HEK293 (cell line): Measurements from ENCODE around the gene ANXA1.

Source experiments
- MZF1 ChIP-seq: fragments of 450-650 bp; formaldehyde crosslinking; IDR thresholded peaks from 2 replicates; pipeline ENCODE4 v1.5.1; 2017; ENCODE audit warnings: missing biosample characterization, missing genetic modification characterization, borderline replicate concordance
- REPIN1 ChIP-seq: fragments of 450-650 bp; formaldehyde crosslinking; IDR thresholded peaks from 2 replicates; pipeline ENCODE4 v1.5.1; 2017; ENCODE audit warnings: missing biosample characterization, missing genetic modification characterization, low read depth
- ZBTB1 ChIP-seq: fragments of 450-650 bp; formaldehyde crosslinking; IDR thresholded peaks from 2 replicates; pipeline ENCODE4 v1.5.1; 2016; ENCODE audit warnings: missing biosample characterization, missing genetic modification characterization
- ZBTB8A ChIP-seq: fragments of 450-650 bp; formaldehyde crosslinking; IDR thresholded peaks from 2 replicates; pipeline ENCODE4 v1.5.1; 2016; ENCODE audit warnings: missing biosample characterization, missing genetic modification characterization
- ZNF561 ChIP-seq: fragments of 450-650 bp; IDR thresholded peaks from 2 replicates; pipeline ENCODE4 v1.5.1; 2018; ENCODE audit warnings: missing biosample characterization, missing genetic modification characterization, borderline replicate concordance
- ZNF600 ChIP-seq: fragments of 450-650 bp; formaldehyde crosslinking; IDR thresholded peaks from 2 replicates; pipeline ENCODE4 v1.5.1; 2016; ENCODE audit warnings: missing biosample characterization, missing genetic modification characterization
- ZNF701 ChIP-seq: fragments of 450-650 bp; formaldehyde crosslinking; IDR thresholded peaks from 2 replicates; pipeline ENCODE4 v1.5.1; 2016; ENCODE audit warnings: missing biosample characterization, missing genetic modification characterization
- TF ChIP-seq, protein P1 (sequence below): fragments of 450-650 bp; formaldehyde crosslinking; IDR thresholded peaks from 2 replicates; pipeline ENCODE4 v1.5.1; 2016; ENCODE audit warnings: missing biosample characterization, missing genetic modification characterization
- TF ChIP-seq, protein P2 (sequence below): fragments of 450-650 bp; formaldehyde crosslinking; IDR thresholded peaks from 2 replicates; pipeline ENCODE4 v1.5.1; 2016; ENCODE audit warnings: missing biosample characterization, missing genetic modification characterization
- TF ChIP-seq, protein P3 (sequence below): sonication (generic); formaldehyde crosslinking; IDR thresholded peaks from 2 replicates; pipeline ENCODE4 v1.8.1; 2022; ENCODE audit warnings: mild to moderate bottlenecking, moderate library complexity, missing genetic modification reagents
- TF ChIP-seq, protein P4 (sequence below): fragments of 450-650 bp; formaldehyde crosslinking; IDR thresholded peaks from 2 replicates; pipeline ENCODE4 v1.5.1; 2016; ENCODE audit warnings: missing biosample characterization, missing genetic modification characterization

DNA sequence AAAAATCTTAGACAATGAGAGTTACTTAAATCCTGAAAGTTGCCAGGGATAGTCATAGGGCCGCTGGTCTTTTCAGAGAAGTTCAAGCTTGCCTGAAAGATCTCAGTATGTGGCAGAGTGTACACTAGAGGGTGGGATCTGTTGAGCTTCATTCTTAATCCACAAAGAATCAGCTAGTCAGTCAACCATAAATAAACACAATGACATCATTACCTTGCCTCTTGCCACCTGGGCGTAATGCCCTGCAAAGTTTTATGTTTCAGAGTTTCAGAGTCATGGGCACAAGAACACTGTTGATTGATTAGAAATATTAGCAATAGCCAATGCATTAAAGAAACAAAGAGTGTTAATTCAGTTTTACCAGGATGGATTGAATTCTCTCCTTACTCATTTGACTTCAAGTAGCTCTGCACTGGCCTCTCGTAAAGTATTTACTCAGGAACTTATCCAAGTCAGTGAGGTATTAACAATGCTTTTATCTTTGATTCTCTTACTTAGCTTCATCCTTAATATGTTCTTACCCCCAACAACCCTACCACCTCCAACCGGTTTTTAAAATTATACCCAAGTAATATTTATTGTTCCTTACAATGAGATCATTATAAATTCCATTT, 14.3 kb upstream of the ANXA1 start:
- TF ChIP-seq, protein P1, sequence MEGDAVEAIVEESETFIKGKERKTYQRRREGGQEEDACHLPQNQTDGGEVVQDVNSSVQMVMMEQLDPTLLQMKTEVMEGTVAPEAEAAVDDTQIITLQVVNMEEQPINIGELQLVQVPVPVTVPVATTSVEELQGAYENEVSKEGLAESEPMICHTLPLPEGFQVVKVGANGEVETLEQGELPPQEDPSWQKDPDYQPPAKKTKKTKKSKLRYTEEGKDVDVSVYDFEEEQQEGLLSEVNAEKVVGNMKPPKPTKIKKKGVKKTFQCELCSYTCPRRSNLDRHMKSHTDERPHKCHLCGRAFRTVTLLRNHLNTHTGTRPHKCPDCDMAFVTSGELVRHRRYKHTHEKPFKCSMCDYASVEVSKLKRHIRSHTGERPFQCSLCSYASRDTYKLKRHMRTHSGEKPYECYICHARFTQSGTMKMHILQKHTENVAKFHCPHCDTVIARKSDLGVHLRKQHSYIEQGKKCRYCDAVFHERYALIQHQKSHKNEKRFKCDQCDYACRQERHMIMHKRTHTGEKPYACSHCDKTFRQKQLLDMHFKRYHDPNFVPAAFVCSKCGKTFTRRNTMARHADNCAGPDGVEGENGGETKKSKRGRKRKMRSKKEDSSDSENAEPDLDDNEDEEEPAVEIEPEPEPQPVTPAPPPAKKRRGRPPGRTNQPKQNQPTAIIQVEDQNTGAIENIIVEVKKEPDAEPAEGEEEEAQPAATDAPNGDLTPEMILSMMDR (tag by site-specific recombination) = no peak
- TF ChIP-seq, protein P2, sequence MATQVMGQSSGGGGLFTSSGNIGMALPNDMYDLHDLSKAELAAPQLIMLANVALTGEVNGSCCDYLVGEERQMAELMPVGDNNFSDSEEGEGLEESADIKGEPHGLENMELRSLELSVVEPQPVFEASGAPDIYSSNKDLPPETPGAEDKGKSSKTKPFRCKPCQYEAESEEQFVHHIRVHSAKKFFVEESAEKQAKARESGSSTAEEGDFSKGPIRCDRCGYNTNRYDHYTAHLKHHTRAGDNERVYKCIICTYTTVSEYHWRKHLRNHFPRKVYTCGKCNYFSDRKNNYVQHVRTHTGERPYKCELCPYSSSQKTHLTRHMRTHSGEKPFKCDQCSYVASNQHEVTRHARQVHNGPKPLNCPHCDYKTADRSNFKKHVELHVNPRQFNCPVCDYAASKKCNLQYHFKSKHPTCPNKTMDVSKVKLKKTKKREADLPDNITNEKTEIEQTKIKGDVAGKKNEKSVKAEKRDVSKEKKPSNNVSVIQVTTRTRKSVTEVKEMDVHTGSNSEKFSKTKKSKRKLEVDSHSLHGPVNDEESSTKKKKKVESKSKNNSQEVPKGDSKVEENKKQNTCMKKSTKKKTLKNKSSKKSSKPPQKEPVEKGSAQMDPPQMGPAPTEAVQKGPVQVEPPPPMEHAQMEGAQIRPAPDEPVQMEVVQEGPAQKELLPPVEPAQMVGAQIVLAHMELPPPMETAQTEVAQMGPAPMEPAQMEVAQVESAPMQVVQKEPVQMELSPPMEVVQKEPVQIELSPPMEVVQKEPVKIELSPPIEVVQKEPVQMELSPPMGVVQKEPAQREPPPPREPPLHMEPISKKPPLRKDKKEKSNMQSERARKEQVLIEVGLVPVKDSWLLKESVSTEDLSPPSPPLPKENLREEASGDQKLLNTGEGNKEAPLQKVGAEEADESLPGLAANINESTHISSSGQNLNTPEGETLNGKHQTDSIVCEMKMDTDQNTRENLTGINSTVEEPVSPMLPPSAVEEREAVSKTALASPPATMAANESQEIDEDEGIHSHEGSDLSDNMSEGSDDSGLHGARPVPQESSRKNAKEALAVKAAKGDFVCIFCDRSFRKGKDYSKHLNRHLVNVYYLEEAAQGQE (tag by site-specific recombination) = no peak
- no peak for TF ChIP-seq ZBTB1 (tag by site-specific recombination)
- TF ChIP-seq REPIN1 = no peak
- no peak for TF ChIP-seq ZBTB8A (tag by site-specific recombination)
- no peak for TF ChIP-seq ZNF561
- TF ChIP-seq, protein P3, sequence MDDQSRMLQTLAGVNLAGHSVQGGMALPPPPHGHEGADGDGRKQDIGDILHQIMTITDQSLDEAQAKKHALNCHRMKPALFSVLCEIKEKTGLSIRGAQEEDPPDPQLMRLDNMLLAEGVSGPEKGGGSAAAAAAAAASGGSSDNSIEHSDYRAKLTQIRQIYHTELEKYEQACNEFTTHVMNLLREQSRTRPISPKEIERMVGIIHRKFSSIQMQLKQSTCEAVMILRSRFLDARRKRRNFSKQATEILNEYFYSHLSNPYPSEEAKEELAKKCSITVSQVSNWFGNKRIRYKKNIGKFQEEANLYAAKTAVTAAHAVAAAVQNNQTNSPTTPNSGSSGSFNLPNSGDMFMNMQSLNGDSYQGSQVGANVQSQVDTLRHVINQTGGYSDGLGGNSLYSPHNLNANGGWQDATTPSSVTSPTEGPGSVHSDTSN (CRISPR knock-in tag) = no peak
- TF ChIP-seq ZNF600 (tag by site-specific recombination) = no peak
- TF ChIP-seq, protein P4, sequence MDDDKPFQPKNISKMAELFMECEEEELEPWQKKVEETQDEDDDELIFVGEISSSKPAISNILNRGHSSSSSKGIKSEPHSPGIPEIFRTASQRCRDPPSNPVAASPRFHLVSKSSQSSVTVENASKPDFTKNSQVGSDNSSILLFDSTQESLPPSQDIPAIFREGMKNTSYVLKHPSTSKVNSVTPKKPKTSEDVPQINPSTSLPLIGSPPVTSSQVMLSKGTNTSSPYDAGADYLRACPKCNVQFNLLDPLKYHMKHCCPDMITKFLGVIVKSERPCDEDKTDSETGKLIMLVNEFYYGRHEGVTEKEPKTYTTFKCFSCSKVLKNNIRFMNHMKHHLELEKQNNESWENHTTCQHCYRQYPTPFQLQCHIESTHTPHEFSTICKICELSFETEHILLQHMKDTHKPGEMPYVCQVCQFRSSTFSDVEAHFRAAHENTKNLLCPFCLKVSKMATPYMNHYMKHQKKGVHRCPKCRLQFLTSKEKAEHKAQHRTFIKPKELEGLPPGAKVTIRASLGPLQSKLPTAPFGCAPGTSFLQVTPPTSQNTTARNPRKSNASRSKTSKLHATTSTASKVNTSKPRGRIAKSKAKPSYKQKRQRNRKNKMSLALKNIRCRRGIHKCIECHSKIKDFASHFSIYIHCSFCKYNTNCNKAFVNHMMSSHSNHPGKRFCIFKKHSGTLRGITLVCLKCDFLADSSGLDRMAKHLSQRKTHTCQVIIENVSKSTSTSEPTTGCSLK (tag by site-specific recombination) = no peak
- TF ChIP-seq ZNF701 = no peak
- TF ChIP-seq MZF1 (tag by site-specific recombination) = no peak
